Measurements from ENCODE around the gene HYAL2. TPM values are rescaled to one million over a fixed set of nuclear protein-coding genes. Genes with fewer than 3 reads are reported as not detected.

Gene HYAL2
- total and polyA plus RNA-seq, 10 of the 15 experiments (the other 5 are each of a cell fraction or from before 2014, with no cell fraction given), result 0.06 to 21.8 (median 12.7) TPM

- Histone ChIP-seq H3K27me3 (replicated peaks in 1 of 2; ENCODE audit: control insufficient read depth in 2 of 2, insufficient read depth in 2 of 2, low read length in 1 of 2) (no peaks in the 10 kb centered on the region), H3K4me2 (ENCODE audit: control insufficient read depth, insufficient read depth) (no peak overlapping the region), H3K4me3 (no peak overlapping the region), H4K20me1 (ENCODE audit: control insufficient read depth, insufficient read depth) (no peaks in the 10 kb centered on the region; the same call in 1 of the 2 replicates), H3K9me3 (replicated peaks; ENCODE audit: control insufficient read depth, insufficient read depth, low read length) (no peaks in the 10 kb centered on the region), H3K79me2 (ENCODE audit: control insufficient read depth, insufficient read depth, low read length) (peaks cover 49% of the 10 kb centered on the region), H3K27ac (ENCODE audit: control insufficient read depth, insufficient read depth) (no peak overlapping the region), H3K36me3 (ENCODE audit: control insufficient read depth in 2 of 2, insufficient read depth in 2 of 2, low read length in 1 of 2) (peaks cover 19 to 27% of the 10 kb centered on the region in 2 experiments), H2AFZ (ENCODE audit: control insufficient read depth, low read depth, low read length) (no peak overlapping the region), H3K4me1 (ENCODE audit: control insufficient read depth, insufficient read depth, low read length) (peaks cover 12% of the 10 kb centered on the region), H3K9ac (ENCODE audit: control insufficient read depth, insufficient read depth, low read length) (no peak overlapping the region)
- WGBS (ENCODE audit: insufficient coverage, insufficient replicate concordance, low lambda C conversion rate, missing lambda C conversion rate), result 97% methylated on average over 17 of the region's 19 CpGs
- TF ChIP-seq SP1 (IDR thresholded peaks at IDR 0.05; ENCODE audit: low read depth, low read length) (no peak), MEF2A (IDR thresholded peaks at IDR 0.05; ENCODE audit: insufficient read depth, low read depth, low read length) (no peak), HDAC2 (IDR thresholded peaks at IDR 0.05) (no peak), E4F1 (IDR thresholded peaks at IDR 0.05; ENCODE audit: borderline replicate concordance, partially characterized antibody) (no peak), RBBP5 (conservative IDR thresholded peaks at IDR 0.05) (no peak), MEF2B (IDR thresholded peaks at IDR 0.05; ENCODE audit: partially characterized antibody, poor library complexity, severe bottlenecking) (no peak), E2F4 (IDR thresholded peaks at IDR 0.05; ENCODE audit: low read depth, low read length) (no peak), ZSCAN29 (IDR thresholded peaks at IDR 0.05) (no peak), EGR1 (IDR thresholded peaks at IDR 0.05; ENCODE audit: borderline replicate concordance in 1 of 2, low read depth in 2 of 2, low read length in 2 of 2) (no peak), CHD4 (IDR thresholded peaks at IDR 0.05) (no peak), CBX3 (IDR thresholded peaks at IDR 0.05; ENCODE audit: borderline replicate concordance, low read depth) (no peak), KLF5 (IDR thresholded peaks at IDR 0.05; ENCODE audit: partially characterized antibody) (no peak), RB1 (IDR thresholded peaks at IDR 0.05; ENCODE audit: borderline replicate concordance) (no peak), FOS (IDR thresholded peaks at IDR 0.05; ENCODE audit: borderline replicate concordance, extremely low read depth, insufficient read length) (no peak), ATF7 (IDR thresholded peaks at IDR 0.05; ENCODE audit: low read depth) (no peak), RFX5 (IDR thresholded peaks at IDR 0.05; ENCODE audit: low read depth, low read length) (no peak), SUPT20H (IDR thresholded peaks at IDR 0.05; ENCODE audit: borderline replicate concordance, control insufficient read depth, low read depth, low read length) (no peak), POLR2A (IDR thresholded peaks at IDR 0.05; ENCODE audit: low read depth, low read length) (no peak)
- POLR2A ChIA-PET, result interaction anchor here (0.5 to 1.2 kb wide), 3 partner anchors 10 to 19 kb away, joined by 3 read pairs; partner anchors contain the start of genes CYB561D2 and NPRL2
- intact Hi-C loops (cut with micrococcal nuclease; ENCODE audit: unreplicated experiment) (no loop called here), in situ Hi-C loops (cut with MboI) (loop anchor here (10.0 kb wide), 1 partner anchor 1063 kb away; the partner anchor contains the start of gene RBM15B)
- ATAC-seq (no peak), DNase-seq (ENCODE audit: low read depth, low spot score) (no peak), FAIRE-seq (no peak)
- RAD21 ChIA-PET (ENCODE audit: unreplicated experiment), result interaction anchor here (0.8 kb wide), 1 partner anchor 34 kb away, joined by 3 read pairs; no protein-coding TSS in a partner anchor
- SMC1A ChIA-PET (ENCODE audit: uncharacterized antibody, unreplicated experiment), result no interaction called here
- no TSS peak for BruUV-seq (replicated peaks)
- CTCF ChIA-PET, result interaction anchor here (10.5 kb wide), 1 partner anchor 9 kb away, joined by 72 read pairs; the partner anchor contains the start of gene HYAL2
Measured at GRCh38 chr3:50331364-50331907, 8.9 kb upstream of the HYAL2 start.
